H1 (cell line): Measurements from ENCODE around the gene SND1. TPM values are rescaled to one million over a fixed set of nuclear protein-coding genes. Genes with fewer than 3 reads are reported as not detected.

Source experiments
- ATF3 ChIP-seq: IDR thresholded peaks from 2 replicates; pipeline ENCODE4 v1.6.1; 2011; ENCODE audit warnings: low read depth, mild to moderate bottlenecking, low read length; ENCODE audit not compliant: insufficient read depth
- CHD1 ChIP-seq: IDR thresholded peaks from 2 replicates; pipeline ENCODE4 v1.6.1; 2012; ENCODE audit warnings: low read depth, low read length, improper control_type of control experiment
- CREB1 ChIP-seq: IDR thresholded peaks from 2 replicates; pipeline ENCODE4 v1.6.1; 2012; ENCODE audit warnings: inconsistent platforms
- RAD21 ChIP-seq, 2 experiments: IDR thresholded peaks in 1 of 2; conservative IDR thresholded peaks in 1 of 2; 2 replicates each; pipeline ENCODE4 v1.6.1; 2011; ENCODE audit warnings: low read depth in 2 of 2, low read length in 2 of 2, improper control_type of control experiment in 1 of 2, inconsistent platforms in 1 of 2, mild to moderate bottlenecking in 1 of 2, moderate library complexity in 1 of 2
- polyA plus RNA-seq, 7 experiments: library from polyadenylated mRNA; depleted of rRNA in 3 of 7; stranded (reverse) in 5 of 7; unstranded in 2 of 7; fragments of >200 nt in 5 of 7; fragments of 200-250 nt in 2 of 7; gene quantifications; 1 replicate in 5 of 7; 2 replicates in 1 of 7; 4 replicates in 1 of 7; pipeline versions ENCODE4 v1.2.1 to v1.2.3, GENCODE V29; 2011 to 2013; ENCODE audit warnings: missing spikeins in 2 of 7, mixed read lengths in 2 of 7
- total RNA-seq: library from RNA; stranded (reverse); fragmentation: NEBNext Ultra II Directional; extraction: Animal tissue kit (Norgen Biotek cat#: 25700); gene quantifications from 2 replicates; pipeline ENCODE4 v1.2.1, GENCODE V29; 2021
- TF ChIP-seq, protein P1 (sequence below): fragments of 300-600 bp; sonication (generic); IDR thresholded peaks from 2 replicates; pipeline ENCODE4 v1.7.1; 2012; ENCODE audit warnings: low read length, moderate library complexity, mild to moderate bottlenecking, inconsistent platforms; ENCODE audit not compliant: insufficient replicate concordance

SND1 gene
- total and polyA plus RNA-seq, 2 of the 8 experiments (the other 6 are each of a cell fraction or from before 2014, with no cell fraction given): 122 to 290 TPM

- TF ChIP-seq ATF3: no peak
- TF ChIP-seq, protein P1, sequence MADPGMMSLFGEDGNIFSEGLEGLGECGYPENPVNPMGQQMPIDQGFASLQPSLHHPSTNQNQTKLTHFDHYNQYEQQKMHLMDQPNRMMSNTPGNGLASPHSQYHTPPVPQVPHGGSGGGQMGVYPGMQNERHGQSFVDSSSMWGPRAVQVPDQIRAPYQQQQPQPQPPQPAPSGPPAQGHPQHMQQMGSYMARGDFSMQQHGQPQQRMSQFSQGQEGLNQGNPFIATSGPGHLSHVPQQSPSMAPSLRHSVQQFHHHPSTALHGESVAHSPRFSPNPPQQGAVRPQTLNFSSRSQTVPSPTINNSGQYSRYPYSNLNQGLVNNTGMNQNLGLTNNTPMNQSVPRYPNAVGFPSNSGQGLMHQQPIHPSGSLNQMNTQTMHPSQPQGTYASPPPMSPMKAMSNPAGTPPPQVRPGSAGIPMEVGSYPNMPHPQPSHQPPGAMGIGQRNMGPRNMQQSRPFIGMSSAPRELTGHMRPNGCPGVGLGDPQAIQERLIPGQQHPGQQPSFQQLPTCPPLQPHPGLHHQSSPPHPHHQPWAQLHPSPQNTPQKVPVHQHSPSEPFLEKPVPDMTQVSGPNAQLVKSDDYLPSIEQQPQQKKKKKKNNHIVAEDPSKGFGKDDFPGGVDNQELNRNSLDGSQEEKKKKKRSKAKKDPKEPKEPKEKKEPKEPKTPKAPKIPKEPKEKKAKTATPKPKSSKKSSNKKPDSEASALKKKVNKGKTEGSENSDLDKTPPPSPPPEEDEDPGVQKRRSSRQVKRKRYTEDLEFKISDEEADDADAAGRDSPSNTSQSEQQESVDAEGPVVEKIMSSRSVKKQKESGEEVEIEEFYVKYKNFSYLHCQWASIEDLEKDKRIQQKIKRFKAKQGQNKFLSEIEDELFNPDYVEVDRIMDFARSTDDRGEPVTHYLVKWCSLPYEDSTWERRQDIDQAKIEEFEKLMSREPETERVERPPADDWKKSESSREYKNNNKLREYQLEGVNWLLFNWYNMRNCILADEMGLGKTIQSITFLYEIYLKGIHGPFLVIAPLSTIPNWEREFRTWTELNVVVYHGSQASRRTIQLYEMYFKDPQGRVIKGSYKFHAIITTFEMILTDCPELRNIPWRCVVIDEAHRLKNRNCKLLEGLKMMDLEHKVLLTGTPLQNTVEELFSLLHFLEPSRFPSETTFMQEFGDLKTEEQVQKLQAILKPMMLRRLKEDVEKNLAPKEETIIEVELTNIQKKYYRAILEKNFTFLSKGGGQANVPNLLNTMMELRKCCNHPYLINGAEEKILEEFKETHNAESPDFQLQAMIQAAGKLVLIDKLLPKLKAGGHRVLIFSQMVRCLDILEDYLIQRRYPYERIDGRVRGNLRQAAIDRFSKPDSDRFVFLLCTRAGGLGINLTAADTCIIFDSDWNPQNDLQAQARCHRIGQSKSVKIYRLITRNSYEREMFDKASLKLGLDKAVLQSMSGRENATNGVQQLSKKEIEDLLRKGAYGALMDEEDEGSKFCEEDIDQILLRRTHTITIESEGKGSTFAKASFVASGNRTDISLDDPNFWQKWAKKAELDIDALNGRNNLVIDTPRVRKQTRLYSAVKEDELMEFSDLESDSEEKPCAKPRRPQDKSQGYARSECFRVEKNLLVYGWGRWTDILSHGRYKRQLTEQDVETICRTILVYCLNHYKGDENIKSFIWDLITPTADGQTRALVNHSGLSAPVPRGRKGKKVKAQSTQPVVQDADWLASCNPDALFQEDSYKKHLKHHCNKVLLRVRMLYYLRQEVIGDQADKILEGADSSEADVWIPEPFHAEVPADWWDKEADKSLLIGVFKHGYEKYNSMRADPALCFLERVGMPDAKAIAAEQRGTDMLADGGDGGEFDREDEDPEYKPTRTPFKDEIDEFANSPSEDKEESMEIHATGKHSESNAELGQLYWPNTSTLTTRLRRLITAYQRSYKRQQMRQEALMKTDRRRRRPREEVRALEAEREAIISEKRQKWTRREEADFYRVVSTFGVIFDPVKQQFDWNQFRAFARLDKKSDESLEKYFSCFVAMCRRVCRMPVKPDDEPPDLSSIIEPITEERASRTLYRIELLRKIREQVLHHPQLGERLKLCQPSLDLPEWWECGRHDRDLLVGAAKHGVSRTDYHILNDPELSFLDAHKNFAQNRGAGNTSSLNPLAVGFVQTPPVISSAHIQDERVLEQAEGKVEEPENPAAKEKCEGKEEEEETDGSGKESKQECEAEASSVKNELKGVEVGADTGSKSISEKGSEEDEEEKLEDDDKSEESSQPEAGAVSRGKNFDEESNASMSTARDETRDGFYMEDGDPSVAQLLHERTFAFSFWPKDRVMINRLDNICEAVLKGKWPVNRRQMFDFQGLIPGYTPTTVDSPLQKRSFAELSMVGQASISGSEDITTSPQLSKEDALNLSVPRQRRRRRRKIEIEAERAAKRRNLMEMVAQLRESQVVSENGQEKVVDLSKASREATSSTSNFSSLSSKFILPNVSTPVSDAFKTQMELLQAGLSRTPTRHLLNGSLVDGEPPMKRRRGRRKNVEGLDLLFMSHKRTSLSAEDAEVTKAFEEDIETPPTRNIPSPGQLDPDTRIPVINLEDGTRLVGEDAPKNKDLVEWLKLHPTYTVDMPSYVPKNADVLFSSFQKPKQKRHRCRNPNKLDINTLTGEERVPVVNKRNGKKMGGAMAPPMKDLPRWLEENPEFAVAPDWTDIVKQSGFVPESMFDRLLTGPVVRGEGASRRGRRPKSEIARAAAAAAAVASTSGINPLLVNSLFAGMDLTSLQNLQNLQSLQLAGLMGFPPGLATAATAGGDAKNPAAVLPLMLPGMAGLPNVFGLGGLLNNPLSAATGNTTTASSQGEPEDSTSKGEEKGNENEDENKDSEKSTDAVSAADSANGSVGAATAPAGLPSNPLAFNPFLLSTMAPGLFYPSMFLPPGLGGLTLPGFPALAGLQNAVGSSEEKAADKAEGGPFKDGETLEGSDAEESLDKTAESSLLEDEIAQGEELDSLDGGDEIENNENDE: no peak
- TF ChIP-seq CHD1: no peak
- no peak for TF ChIP-seq RAD21 (IDR thresholded peaks at IDR 0.05 in 1 of 2, conservative IDR thresholded peaks at IDR 0.05 in 1 of 2; ENCODE audit: low read depth in 2 of 2, low read length in 2 of 2)
- TF ChIP-seq CREB1: no peak
Observed at GRCh38 chr7:127946847-127947246, 294.9 kb downstream of the SND1 start (continued).
